NOMO-1 treated with DMSO at 0.1 percent for 48 hours (cell line): ENCODE measurements around the gene FOXE3.

Experiments
- DNase-seq: peaks from one replicate; lab custom pipeline; 2025; ENCODE audit not compliant: unreplicated experiment; lab: John Stamatoyannopoulos, UW

Gene FOXE3

DNA sequence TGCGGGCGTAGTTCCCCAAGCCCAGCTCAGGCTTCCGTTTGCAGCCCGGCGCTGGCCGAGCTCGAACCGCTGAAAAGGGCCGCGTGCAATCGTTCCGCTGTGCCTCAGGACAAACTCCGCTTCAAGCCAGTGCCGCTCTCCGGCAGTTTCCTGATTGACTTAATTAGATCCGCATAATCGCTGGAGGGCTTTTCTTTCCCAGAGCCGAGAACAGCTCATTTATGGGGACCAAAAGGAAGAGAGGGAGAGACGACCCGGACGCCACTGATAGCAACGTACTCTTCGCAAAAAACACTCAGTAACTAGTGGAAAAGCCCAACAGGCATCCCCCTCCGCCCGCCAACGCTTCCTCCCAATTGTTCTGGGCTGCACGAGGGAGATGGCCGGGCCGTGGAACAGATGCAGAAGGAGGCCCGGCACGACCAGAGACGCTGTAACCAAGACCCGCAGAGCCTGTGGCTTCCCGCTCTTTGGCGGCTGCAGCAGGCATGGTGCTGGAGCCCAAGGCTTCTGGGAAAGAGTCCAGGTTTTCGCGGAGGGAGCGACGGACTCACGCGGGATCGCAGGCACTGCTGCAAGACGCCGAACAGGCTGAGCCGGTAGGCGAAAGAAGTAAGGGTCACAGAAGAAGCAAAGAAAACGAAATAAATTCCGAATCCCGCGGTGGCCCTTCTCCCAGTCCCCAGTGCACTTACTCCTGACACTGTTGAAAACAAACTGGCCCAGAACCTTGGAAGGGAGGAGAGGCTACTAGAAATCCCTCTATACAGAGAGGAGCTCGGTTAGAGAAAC lies 18.2 kb downstream of the FOXE3 start:
- DNase-seq, result no peak

DNA sequence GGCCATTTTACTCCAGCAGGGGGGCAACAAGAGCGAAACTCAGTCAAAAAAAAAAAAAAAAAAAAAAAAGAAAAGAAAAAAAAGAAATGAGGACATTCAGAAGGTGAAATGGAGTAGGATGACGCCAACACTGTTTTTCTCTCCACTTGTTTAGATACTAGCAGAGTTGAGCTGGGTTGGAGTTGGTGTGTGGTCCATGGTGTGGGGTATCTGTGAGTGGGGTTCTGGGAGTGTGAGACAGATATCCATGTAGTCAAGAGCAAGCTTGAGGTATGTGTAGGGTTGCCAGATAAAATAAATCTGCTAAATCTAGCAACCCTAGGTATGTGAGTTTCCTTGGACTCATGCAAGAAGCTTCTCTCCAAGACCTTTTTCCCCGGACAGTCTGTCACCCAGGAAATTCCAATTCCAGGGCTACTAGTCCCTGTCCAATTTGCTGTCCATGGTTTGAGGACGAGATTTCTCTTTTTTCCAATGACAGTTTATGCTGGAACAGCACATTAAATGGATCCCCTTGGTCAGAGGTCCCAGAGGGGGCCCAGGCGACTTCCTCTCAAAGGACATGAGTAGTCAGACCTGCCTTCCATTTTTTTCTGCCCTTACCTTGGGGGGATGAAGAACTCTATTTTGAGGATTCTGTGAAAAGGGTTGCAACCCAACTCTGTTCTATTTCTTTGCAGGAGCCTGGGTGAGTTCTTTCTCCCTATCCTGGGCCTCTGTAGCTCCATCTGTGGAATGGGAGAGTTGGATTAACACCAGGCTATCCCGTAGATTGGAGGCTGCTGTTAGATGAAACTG lies 19.6 kb downstream of the FOXE3 start:
- DNase-seq, result no peak

- peak; percentile 68 for DNase-seq
These were observed 20.4 kb downstream of the FOXE3 start for GRCh38 chr1:47436304-47436978.

DNA sequence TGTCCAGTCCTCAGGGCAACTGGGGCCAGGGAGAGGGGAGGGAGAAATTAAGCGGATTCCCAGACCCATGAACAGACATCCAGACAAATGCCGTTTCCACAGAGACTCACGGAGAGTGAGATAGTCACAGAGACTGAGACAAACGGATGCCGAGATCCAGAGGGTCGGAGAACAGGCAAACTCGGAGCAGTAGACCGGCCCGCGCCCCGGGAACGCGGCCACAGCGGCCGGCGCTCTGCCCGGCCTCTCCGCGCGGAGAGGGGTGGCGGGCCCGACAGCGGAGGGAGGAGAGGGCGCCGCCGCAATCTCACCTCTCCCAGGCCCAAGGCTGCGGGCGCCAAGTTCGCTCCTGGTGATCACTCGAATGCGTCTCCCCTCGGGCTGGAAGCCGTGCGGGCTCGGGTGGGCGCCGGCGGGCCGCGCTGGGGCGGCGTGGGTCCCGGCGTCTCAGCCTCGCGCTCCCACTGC lies 20.9 kb downstream of the FOXE3 start:
- DNase-seq, result no peak

DNA sequence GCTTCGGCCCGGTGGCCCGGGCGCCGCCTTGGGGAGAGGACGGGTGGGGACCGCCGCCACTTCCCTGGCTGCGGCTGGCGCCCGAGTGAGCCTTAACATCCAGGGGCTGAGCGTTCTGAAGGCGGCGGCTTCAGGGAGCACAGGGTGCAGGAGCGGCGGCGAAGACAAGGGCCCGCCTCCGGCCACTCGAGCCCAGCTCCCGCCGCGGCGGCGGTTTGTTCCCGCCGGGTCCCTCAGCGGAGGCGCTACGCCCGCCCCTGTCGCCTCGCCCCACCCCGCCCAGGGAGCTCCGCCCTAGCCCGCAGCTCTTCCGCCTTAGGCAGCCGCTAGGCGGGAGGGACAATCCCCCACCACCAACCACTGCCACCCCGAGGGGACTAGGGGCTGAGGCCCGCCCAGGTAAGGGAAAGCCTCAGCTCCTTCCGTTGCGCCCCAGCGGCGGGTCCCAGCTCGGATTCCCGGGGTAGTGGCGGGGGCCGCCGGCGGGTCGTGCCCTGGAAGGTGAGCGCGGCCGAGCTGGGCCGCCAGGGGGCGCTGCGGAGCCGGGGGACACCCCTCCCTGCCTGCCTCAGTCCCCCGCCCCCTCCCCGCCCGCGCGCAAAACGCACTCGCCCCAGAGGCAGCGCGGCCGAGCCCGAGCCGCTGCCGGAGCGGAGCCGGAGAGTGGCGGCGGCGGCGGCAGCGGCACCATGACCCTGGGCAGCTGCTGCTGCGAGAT lies 21.5 kb downstream of the FOXE3 start, which contains the start of gene FOXD2:
Gene FOXD2, plus strand, starts transcription at position 598 of the 718 bp plus-strand sequence. Its CDS starts 92 bp downstream, at position 690.
- peak; percentile 82 for DNase-seq

- DNase-seq, result peak; percentile 17
These were observed 22.3 kb downstream of the FOXE3 start for GRCh38 chr1:47438165-47439016.

GRCh38 chr1:47439017-47439818 lies 23.1 kb downstream of the FOXE3 start:
- no peak for DNase-seq

DNA sequence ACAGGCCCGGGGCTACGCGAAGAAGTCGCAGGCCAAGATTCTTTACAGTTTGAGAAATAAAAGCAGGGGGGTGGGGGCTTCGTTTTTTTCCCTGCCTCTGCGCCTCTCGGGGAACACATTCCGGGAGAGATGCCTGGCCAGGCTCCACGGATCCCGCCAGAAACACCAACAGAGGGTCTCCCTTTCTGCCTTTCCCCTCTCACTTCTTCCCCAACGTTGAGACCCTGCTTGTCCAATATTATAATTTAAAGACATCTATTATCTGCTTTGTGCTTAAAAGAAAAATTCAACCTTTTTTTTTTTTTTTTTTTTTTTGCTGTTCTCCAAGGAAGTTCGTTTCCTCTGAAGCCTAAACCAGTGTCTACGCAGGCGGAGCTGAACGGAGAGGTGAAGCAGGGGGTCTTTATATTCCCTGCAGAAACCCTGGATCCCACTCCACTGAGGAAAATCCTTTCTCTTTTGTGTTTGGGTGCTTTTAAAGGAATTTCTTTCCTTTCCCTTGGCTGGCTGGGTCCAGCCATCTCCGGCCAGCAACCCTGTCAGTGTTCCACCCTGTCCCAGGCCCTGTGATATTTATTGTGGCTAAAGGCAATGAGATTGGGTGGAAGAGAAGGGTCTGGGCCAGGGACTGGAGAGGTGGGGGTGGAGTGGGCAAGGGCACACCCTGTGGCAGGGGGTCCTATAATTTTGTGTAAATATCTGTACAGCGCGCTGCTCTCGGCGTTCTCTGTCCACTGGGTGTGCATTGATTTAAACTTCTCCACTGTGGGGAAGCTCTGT lies 23.9 kb downstream of the FOXE3 start:
- no peak for DNase-seq

DNA sequence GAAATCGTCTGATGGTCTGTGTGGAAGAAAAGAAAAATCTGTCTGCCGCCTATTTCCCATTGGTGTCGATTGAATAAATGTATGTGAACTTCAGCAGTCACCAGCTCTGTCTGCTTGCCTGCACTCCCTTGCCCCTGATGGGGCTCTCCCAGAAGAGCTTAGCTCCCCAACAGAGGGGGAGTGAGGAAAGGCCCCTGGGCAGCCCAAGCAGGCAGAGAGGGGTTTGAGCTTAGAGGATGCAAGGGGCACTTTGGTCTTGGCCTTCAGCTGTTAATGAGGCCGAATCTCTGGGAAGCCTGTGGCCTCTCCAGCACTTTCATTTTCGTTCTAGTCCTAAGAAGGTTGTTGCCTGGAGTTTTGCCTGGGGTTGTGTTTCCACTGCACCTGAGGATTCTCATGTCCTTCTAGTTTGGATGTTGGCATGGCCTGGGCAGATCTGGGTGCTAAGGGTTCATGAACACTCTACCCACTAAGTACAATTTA lies 24.6 kb downstream of the FOXE3 start:
- DNase-seq, result no peak

GRCh38 chr1:47441450-47442106 lies 25.5 kb downstream of the FOXE3 start:
- DNase-seq, result no peak

GRCh38 chr1:47442202-47442601 lies 26.1 kb downstream of the FOXE3 start:
- DNase-seq, result no peak

DNA sequence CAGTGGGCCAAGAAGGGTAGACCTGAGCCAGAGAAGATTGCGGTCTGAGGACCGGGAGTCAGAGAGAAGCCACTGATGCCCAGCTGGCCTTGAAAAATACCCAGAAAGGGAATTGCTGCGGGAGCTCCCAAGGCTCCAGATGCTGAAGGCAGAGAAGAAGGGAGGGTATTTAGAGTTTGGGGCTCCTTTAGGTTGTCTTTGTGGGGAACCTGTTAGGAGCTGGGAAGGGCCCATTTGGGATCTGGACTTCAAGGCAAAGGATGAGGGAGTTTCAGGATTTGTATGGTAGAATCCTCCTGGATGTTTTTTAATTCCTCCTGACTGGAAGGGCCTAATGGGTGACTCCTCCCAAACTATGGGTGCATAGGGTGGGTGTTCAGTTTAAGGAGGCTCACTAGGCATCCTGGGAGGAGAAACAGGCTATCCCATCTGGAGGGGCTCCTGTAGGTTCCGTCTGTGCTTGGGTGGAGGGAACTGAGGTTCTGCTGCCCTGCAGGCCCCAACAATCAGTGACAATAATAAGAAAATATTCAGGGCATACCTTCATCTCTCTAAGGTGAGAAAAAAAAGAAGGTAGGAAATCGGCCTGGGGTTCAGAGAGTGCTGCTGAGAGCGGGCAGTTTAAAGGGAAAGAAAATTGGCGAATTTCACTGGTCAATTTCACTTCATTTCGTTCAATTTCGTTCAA lies 26.9 kb downstream of the FOXE3 start:
- no peak for DNase-seq

- DNase-seq, result no peak
These were observed 27.6 kb downstream of the FOXE3 start for GRCh38 chr1:47443530-47444296.

- DNase-seq, result no peak
These were observed 28.1 kb downstream of the FOXE3 start for GRCh38 chr1:47444297-47444561.

GRCh38 chr1:47444562-47445465 lies 28.7 kb downstream of the FOXE3 start:
- DNase-seq, result no peak
